Nephron (organoid): ENCODE results near the gene DTNBP1.

ENCODE experiments used
- H3K27ac Mint-ChIP-seq, 3 experiments: 2 replicates each; pipeline ENCODE4 v1.8.0; 2020; ENCODE audit warnings: mixed read lengths in 3 of 3, mild to moderate bottlenecking in 2 of 3, moderate library complexity in 1 of 3
- H3K27me3 Mint-ChIP-seq: 2 replicates; pipeline ENCODE4 v1.8.0; 2021; ENCODE audit warnings: low read depth, mild to moderate bottlenecking, moderate library complexity, mixed read lengths
- H3K36me3 Mint-ChIP-seq: 2 replicates; pipeline ENCODE4 v1.8.0; 2020; ENCODE audit warnings: low read depth, mixed read lengths
- H3K4me1 Mint-ChIP-seq: 2 replicates; pipeline ENCODE4 v1.8.0; 2020; ENCODE audit warnings: mixed read lengths
- H3K4me3 Mint-ChIP-seq, 3 experiments: 2 replicates each; pipeline ENCODE4 v1.8.0; 2020; ENCODE audit warnings: mild to moderate bottlenecking in 3 of 3, mixed read lengths in 3 of 3, moderate library complexity in 2 of 3
- H3K9me3 Mint-ChIP-seq: 2 replicates; pipeline ENCODE4 v1.8.0; 2020; ENCODE audit warnings: mixed read lengths
- CTCF ChIP-seq, 3 experiments: fragments of 200-600 bp; sonication (generic); IDR thresholded peaks; one replicate each; pipeline ENCODE4 v1.5.0; 2021; ENCODE audit warnings: antibody characterized with exemption in 3 of 3; ENCODE audit not compliant: unreplicated experiment in 3 of 3

The DTNBP1 gene

GRCh38 chr6:15622045-15622740 lies 40.6 kb downstream of the DTNBP1 start:
- TF ChIP-seq CTCF (IDR thresholded peaks at IDR 0.05; ENCODE audit: unreplicated experiment in 3 of 3) = no peak
- H3K27ac Mint-ChIP-seq = peak overlapping the region; percentile 32 to 84 (median 78)
- H3K27me3 Mint-ChIP-seq = no peaks in the 10 kb centered on the region
- H3K4me1 Mint-ChIP-seq = peaks cover 29% of the 10 kb centered on the region
- H3K36me3 Mint-ChIP-seq = no peaks in the 10 kb centered on the region
- no peaks in the 10 kb centered on the region for H3K9me3 Mint-ChIP-seq
- no peak overlapping the region for H3K4me3 Mint-ChIP-seq

DNA sequence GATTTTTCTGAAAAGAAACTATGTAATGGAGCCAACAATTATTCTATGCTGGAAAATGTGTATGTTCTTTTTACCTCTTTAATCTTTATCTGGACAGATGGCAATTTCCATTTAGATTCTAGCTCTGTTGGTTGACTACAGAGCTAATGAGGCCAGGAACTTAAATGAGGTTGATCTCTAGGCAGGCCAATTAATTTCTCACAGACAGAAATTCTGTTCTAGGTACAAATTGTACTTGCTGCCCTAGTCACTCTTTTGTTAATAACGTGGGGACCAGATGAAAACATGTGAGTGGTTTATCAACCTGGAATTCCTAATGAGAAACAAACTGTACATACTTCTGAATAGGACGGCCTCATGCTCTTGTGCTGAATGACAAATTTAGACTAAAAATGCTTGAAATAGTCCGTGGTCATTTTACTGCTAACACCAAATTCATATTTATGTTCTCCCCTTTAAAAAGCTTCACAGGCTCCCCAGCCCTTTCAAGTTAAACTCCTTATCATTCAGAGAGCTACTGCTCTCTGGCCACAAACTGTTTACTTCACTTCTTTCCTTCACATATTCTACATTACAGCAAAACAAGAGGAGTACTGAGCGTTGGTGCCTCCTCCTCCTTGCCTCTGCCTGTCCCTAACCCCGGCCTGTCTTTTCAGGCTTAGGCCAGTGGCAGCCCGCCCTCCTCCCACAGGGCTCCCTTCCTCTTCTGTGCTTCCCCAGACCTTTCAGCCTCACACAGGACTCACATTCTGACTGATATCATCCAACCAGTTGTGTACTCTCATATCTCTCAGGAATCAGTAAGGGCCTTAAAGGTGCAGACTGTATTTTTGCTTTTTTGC lies 41.4 kb downstream of the DTNBP1 start:
- H3K4me1 Mint-ChIP-seq = peaks cover 30% of the 10 kb centered on the region
- TF ChIP-seq CTCF (IDR thresholded peaks at IDR 0.05; ENCODE audit: unreplicated experiment in 3 of 3) = no peak
- no peaks in the 10 kb centered on the region for H3K36me3 Mint-ChIP-seq
- no peaks in the 10 kb centered on the region for H3K9me3 Mint-ChIP-seq
- peak overlapping the region in 2 of 3 experiments; percentile 1 to 3 for H3K4me3 Mint-ChIP-seq
- peak overlapping the region; percentile 27 to 84 (median 50) for H3K27ac Mint-ChIP-seq
- no peaks in the 10 kb centered on the region for H3K27me3 Mint-ChIP-seq

DNA sequence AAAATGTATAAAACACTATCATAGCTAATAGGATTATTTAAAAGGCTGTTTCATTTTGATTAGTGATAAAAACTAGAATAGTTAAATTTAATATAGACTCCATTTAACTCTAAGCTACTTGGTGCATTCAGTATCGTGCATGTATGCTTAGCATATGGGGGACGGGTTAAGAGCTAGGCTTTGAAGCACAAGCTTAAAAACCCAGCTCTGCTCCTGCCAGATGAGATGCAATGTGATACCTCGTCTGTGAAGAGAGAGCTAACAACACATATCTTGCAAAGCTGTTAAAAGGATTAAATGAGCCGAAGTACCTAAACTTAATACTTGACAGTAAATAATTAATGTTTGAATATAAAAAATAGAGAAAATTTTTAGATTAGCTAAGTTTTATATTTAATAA lies 42.2 kb downstream of the DTNBP1 start:
- H3K27ac Mint-ChIP-seq = no peak overlapping the region
- H3K9me3 Mint-ChIP-seq = no peaks in the 10 kb centered on the region
- no peak overlapping the region for H3K4me3 Mint-ChIP-seq
- H3K27me3 Mint-ChIP-seq = no peaks in the 10 kb centered on the region
- peaks cover 36% of the 10 kb centered on the region for H3K4me1 Mint-ChIP-seq
- no peaks in the 10 kb centered on the region for H3K36me3 Mint-ChIP-seq
- TF ChIP-seq CTCF (IDR thresholded peaks at IDR 0.05; ENCODE audit: unreplicated experiment in 3 of 3) = no peak

DNA sequence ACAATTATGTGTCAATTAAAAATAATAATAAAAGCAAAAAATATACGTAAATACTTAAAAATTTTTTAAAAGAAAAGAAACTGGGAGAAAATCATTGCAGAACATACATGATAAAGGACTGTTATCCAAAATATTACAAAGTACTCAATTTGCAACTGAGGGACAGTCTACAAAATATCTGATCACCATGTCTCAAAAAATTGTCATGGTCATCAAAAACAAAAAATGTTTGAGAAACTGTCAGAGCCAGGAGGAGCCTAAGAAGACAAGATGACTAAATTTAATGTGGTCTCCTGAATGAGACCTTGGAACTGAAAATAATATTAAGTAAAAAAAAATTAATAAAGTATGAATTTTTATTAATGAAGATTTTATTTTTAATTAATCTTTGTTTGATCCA lies 43.5 kb downstream of the DTNBP1 start:
- Mint-ChIP-seq H3K36me3 (peaks cover 2% of the 10 kb centered on the region), H3K27ac (no peak overlapping the region), H3K9me3 (no peaks in the 10 kb centered on the region), H3K4me1 (peaks cover 36% of the 10 kb centered on the region), H3K27me3 (no peaks in the 10 kb centered on the region), H3K4me3 (no peak overlapping the region)
- TF ChIP-seq CTCF (IDR thresholded peaks at IDR 0.05; ENCODE audit: unreplicated experiment in 3 of 3) = no peak

DNA sequence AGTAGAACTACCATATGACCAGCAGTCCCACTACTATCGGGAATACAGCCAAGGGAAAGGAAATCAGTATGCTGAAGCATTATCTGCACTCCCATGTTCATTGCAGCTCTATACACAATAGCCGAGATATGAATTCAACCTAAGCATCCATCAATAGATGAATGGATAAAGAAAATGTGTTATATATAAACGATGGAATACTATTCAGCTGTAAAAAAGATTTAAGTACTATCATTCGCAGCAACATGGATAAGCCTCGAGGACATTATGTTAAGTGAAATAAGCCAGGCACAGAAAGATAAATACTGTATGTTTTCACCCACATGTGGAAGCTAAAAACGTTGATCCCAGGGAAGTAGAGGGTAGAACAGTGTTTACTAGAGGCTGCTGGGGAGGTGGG lies 44.1 kb downstream of the DTNBP1 start:
- Mint-ChIP-seq H3K4me3 (no peak overlapping the region), H3K4me1 (peaks cover 36% of the 10 kb centered on the region), H3K36me3 (peaks cover 9% of the 10 kb centered on the region), H3K27ac (no peak overlapping the region), H3K9me3 (peaks cover 5% of the 10 kb centered on the region), H3K27me3 (no peaks in the 10 kb centered on the region)
- no peak for TF ChIP-seq CTCF (IDR thresholded peaks at IDR 0.05; ENCODE audit: unreplicated experiment in 3 of 3)
